Measurements from ENCODE around the gene GPC5. TPM values are rescaled to one million over a fixed set of nuclear protein-coding genes. Genes with fewer than 3 reads are reported as not detected.

The GPC5 gene
- total and polyA plus RNA-seq, 2 of the 8 experiments (the other 6 are each of a cell fraction or from before 2014, with no cell fraction given), result 0.20 to 0.39 TPM

GRCh38 chr13:92745258-92745657 is 1346.8 kb downstream of the GPC5 start:
- H3K27me3 ChIP-seq (replicated peaks in 1 of 4; ENCODE audit: control insufficient read depth in 3 of 4, extremely low read depth in 1 of 4, insufficient read depth in 3 of 4, low read length in 3 of 4), result no peaks in the 10 kb centered on the region
- H3K36me3 ChIP-seq (ENCODE audit: control insufficient read depth in 2 of 4, insufficient read depth in 4 of 4, low read length in 3 of 4), result no peaks in the 10 kb centered on the region
- POLR2A ChIA-PET (ENCODE audit: partially characterized antibody), result no interaction called here
- CTCF ChIA-PET (ENCODE audit: partially characterized antibody), result interaction anchor here (0.6 to 1.3 kb wide), 2 partner anchors 29 to 260 kb away, joined by 3 read pairs; no protein-coding TSS in a partner anchor
- no peak overlapping the region for H3K4me3 ChIP-seq (ENCODE audit: extremely low read depth in 1 of 4, insufficient read depth in 2 of 4, low read depth in 3 of 4, low read length in 4 of 4)
- H3K14ac ChIP-seq (ENCODE audit: insufficient read length), result no peak overlapping the region
- no peak overlapping the region for H2BK120ac ChIP-seq (replicated peaks; ENCODE audit: low read depth, low read length)
- no peak overlapping the region for H3K56ac ChIP-seq (replicated peaks; ENCODE audit: insufficient read length, low read depth, low read length)
- no peaks in the 10 kb centered on the region for H4K20me1 ChIP-seq (replicated peaks in 1 of 2; ENCODE audit: control insufficient read depth in 1 of 2, insufficient read depth in 2 of 2, low read length in 2 of 2)
- no peak overlapping the region for H4K91ac ChIP-seq (replicated peaks; ENCODE audit: insufficient read length, low read length)
- no peak overlapping the region for H2BK5ac ChIP-seq (ENCODE audit: low read depth, low read length)
- no peak overlapping the region for H2BK12ac ChIP-seq (ENCODE audit: low read depth, low read length)
- H4K5ac ChIP-seq (ENCODE audit: insufficient read length, low read depth, low read length), result no peak overlapping the region
- DNase-seq (ENCODE audit: low read depth in 1 of 2, low spot score in 2 of 2) (no peak), FAIRE-seq (no peak)
- H4K8ac ChIP-seq (ENCODE audit: extremely low read depth, insufficient read depth, low read length), result no peak overlapping the region
- no peak overlapping the region for H3K4me2 ChIP-seq (ENCODE audit: insufficient read depth in 1 of 2, low read depth in 2 of 2, low read length in 2 of 2)
- no peaks in the 10 kb centered on the region for H3K4me1 ChIP-seq (replicated peaks in 1 of 4; ENCODE audit: control insufficient read depth in 3 of 4, insufficient read depth in 4 of 4, low read length in 3 of 4)
- H2AK5ac ChIP-seq (ENCODE audit: low read depth, low read length), result no peak overlapping the region
- H2BK20ac ChIP-seq (ENCODE audit: low read length), result no peak overlapping the region
- no peaks in the 10 kb centered on the region for H3K79me1 ChIP-seq (ENCODE audit: low read depth, low read length)
- no peak overlapping the region for H3K23ac ChIP-seq (ENCODE audit: insufficient read length)
- H3K18ac ChIP-seq (ENCODE audit: extremely low read depth, low read length), result no peak overlapping the region
- TF ChIP-seq BRCA1 (IDR thresholded peaks at IDR 0.05; ENCODE audit: low read depth, low read length) (no peak), POU5F1 (IDR thresholded peaks at IDR 0.05; ENCODE audit: low read depth, low read length) (no peak), SRF (IDR thresholded peaks at IDR 0.05; ENCODE audit: low read depth, low read length) (no peak), RBBP5 (IDR thresholded peaks at IDR 0.05; ENCODE audit: borderline replicate concordance, low read depth, low read length) (no peak)
- H3K9ac ChIP-seq (replicated peaks in 1 of 4; ENCODE audit: extremely low read depth in 1 of 4, low read depth in 3 of 4, low read length in 3 of 4), result no peak overlapping the region
- no peak overlapping the region for H2BK15ac ChIP-seq (ENCODE audit: low read length)
- no peaks in the 10 kb centered on the region for H3K79me2 ChIP-seq (ENCODE audit: control insufficient read depth in 1 of 2, insufficient read depth in 2 of 2, low read length in 2 of 2)
- H3K23me2 ChIP-seq (ENCODE audit: low read depth, low read length), result no peaks in the 10 kb centered on the region
- no peak overlapping the region for H3K27ac ChIP-seq (ENCODE audit: low read depth, low read length)
- H3K9me3 ChIP-seq (ENCODE audit: insufficient read depth in 2 of 2, low read depth in 1 of 2, low read length in 1 of 2), result no peaks in the 10 kb centered on the region
- H2AFZ ChIP-seq (ENCODE audit: low read length), result no peak overlapping the region
- H3K4ac ChIP-seq (replicated peaks; ENCODE audit: insufficient read length, low read depth, low read length), result no peak overlapping the region

Measured in H1 (cell line).